OCI-LY7 (cell line): ENCODE measurements around the gene SFT2D2.

Experiments
- CTCF ChIP-seq: fragments of 200-600 bp; sonication (generic); conservative IDR thresholded peaks from 2 replicates; pipeline ENCODE4 v1.5.1; 2014; ENCODE audit warnings: mild to moderate bottlenecking, antibody characterized with exemption, low read length, moderate library complexity, mixed read lengths
- EZH2phosphoT487 ChIP-seq: fragments of 200-600 bp; sonication (generic); IDR thresholded peaks from 2 replicates; pipeline ENCODE4 v1.6.1; 2018; ENCODE audit warnings: low read depth, borderline replicate concordance, mild to moderate bottlenecking, mixed run types, antibody characterized with exemption, low read length, moderate library complexity, mixed read lengths

GRCh38 chr1:168265596-168265995 is 39.8 kb downstream of the SFT2D2 start:
- no peak for TF ChIP-seq CTCF
- TF ChIP-seq EZH2phosphoT487, result no peak
